NOMO-1 treated with DMSO at 0.1 percent for 48 hours (cell line): ENCODE measurements around the gene ADRA2B.
"Not testable (repeated sequence)": the region's sequence is repeated elsewhere in the genome, so short reads cannot be mapped to it uniquely, and the experiment has no call there.

Experiments used
- DNase-seq: peaks from one replicate; lab custom pipeline; 2025; ENCODE audit not compliant: unreplicated experiment; lab: John Stamatoyannopoulos, UW

Gene ADRA2B

DNA sequence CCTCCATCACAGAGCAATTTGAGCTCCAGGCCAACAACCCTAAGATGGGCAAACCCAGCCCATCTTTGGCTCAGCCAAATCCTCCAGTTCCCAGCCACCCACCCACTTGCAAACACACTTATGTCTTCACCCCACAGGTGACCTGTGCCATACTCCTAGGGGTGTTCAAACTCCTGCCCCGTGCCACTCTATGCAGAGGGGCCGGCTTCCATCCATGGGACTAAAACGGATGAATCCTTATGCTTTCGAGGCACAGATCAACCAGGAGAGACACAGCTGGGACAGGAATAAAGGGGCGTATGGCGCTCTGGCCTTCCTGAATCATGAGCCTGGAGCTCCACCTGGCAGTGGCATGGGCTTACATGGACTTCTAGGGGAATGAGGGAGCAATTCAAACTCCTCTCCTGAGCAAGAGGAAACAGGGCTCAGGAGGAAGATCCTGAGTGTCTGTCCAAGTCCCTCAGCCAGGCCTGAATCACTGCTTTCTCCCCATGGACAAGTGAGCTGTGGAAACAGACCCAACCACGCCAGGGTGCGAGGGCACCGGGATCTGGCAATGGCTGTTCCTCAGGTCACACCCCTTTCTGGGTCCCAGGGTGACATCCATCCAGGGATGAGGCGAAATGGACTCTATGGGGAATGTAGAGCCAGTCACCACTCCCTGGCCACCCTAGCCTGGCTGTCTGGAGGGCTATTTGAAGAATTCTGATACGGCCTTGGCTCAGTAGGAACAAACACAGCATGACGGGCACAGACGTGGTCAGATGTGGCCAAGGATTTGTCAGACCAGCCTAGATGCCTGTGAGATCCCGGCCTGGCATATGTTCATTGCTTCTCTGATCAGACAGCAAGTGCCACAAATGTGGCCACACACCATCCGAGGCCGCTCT, 45.0 kb downstream of the ADRA2B start:
- DNase-seq = not testable (repeated sequence)

- DNase-seq = not testable (repeated sequence)
Observed at GRCh38 chr2:96070351-96070750, 46.0 kb downstream of the ADRA2B start.

GRCh38 chr2:96069878-96070277, 46.5 kb downstream of the ADRA2B start:
- DNase-seq = not testable (repeated sequence)

GRCh38 chr2:96067902-96068581, 48.3 kb downstream of the ADRA2B start:
- DNase-seq = not testable (repeated sequence)

DNA sequence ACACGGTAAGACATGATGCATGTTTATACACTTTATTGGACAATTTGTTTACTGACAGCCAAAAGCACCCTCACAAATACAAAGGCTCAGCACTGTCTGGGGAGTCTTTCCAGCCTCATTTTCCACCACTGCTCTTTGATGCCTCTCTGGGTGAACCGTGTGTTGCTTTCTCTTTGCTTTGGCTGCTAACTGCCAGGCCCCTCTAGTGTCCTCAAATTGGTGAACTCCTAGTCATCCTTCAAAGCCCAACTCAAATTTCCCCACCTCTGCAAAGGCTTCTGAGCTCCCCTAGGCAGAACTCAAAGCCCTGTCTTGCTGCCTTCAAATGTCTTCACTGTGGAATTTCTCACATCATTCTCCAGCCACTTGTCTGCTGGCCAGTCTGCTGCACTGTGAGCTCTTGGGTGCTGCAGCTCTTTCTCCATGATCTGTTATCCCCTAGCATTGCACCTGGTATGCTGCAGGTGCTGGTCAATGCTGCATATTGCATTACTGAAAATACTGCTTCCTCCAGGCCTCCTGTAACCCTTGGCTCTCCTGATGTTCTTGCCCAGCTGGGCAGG, 49.2 kb downstream of the ADRA2B start:
- DNase-seq = not testable (repeated sequence)

DNA sequence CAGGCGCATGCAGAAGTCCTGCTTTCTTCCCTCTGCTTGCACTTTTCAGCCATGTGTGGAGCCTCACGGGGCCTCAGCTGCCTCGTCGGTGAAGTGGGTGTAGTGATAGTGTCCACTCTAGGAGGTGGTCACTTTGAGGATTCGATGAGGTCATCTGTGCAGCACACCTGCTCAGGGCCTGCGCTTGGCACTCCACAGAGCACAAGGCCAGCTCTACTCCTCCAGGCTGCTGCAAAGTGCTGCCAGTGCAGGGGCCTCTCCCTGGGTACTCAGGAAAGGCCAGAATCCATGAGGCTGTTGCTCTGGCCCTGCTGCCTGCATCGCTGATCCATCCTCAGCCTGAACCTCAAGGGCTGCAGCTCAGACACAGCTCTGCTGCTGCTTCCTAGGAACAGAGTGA, 49.9 kb downstream of the ADRA2B start:
- DNase-seq = not testable (repeated sequence)

- not testable (repeated sequence) for DNase-seq
Observed at GRCh38 chr2:96065954-96066353, 50.4 kb downstream of the ADRA2B start.

GRCh38 chr2:96065381-96065930, 50.9 kb downstream of the ADRA2B start:
- no peak for DNase-seq

- not testable (repeated sequence) for DNase-seq
Observed at GRCh38 chr2:96064760-96065159, 51.6 kb downstream of the ADRA2B start.

- not testable (repeated sequence) for DNase-seq
Observed at GRCh38 chr2:96064047-96064675, 52.2 kb downstream of the ADRA2B start.

- not testable (repeated sequence) for DNase-seq
Observed at GRCh38 chr2:96063116-96063899, 53.1 kb downstream of the ADRA2B start.
